NK-92 (cell line): ENCODE data around the gene DNAAF9.

Experiments used
- DNase-seq: peaks from one replicate; lab custom pipeline; 2025; ENCODE audit not compliant: unreplicated experiment; lab: John Stamatoyannopoulos, UW

DNAAF9 gene

DNA sequence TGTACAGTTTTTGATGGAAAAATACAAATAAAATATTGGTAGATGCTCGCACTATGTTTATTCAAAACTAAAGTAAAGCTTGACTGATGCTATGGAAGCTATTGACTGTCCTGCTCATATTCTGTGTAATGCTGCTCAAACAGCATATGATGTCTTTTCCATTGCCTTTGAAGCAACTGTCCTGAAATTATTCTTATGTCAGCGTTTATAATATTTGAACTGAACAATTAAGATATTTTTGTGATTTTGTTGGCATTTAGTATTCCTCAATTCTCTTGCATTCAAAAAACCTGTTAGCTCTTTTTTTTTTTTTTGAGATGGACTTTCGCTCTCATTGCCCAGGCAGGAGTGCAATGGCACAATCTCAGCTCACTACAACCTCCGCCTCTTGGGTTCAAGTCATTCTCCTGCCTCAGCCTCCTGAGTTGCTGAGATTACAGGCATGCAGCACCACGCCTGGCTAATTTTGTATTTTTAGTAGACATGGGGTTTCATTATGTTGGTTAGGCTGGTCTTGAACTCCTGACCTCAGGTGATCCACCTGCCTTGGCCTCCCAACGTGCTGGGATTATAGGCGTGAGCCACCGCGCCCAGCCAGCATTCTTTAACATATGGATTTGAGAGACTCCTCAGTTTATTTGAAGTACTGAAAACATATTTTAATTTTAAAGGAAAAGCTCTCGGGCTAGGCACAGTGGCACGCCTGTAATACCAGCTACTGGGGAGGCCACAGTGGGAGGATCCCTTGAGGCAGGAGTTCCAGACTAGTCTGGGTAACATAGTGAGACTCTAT lies 5.3 kb upstream of the DNAAF9 start:
- no peak for DNase-seq

DNA sequence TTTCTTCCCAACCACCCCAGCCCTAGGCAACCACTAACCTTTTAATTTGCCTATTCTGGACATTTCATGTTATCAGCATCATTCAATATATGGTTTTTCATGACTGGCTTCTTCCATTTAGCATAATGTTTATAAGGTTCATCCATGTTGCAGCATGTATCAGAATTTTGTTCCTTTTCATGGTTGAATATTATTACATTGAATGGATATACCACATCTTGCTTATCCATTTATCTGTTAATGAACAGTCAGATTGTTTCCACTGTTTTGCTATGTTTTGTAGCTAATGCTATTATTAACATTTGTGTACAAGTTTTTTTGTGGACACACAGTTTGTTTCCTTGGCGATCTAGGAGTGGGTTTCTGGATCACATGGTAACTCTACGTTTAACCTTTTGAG lies 3.0 kb upstream of the DNAAF9 start:
- DNase-seq = no peak

DNA sequence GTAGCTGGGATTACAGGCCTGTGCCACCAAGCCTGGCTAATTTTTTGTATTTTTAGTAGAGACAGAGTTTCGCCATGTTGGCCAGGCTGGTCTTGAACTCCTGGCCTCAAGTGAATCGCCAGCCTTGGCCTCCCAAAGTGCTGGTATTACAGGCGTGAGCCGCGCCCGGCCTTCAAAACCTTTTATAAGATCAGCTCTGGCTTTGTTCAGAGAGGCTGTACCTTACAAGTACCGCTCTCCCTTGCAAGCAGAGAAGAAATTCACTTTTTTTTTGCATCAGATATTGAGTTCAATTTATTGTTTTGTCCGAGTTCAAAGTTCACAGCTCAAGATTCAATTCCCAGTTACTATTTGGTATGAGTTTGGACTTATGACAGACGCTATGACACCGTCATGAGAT lies 1.9 kb upstream of the DNAAF9 start:
- no peak for DNase-seq

DNA sequence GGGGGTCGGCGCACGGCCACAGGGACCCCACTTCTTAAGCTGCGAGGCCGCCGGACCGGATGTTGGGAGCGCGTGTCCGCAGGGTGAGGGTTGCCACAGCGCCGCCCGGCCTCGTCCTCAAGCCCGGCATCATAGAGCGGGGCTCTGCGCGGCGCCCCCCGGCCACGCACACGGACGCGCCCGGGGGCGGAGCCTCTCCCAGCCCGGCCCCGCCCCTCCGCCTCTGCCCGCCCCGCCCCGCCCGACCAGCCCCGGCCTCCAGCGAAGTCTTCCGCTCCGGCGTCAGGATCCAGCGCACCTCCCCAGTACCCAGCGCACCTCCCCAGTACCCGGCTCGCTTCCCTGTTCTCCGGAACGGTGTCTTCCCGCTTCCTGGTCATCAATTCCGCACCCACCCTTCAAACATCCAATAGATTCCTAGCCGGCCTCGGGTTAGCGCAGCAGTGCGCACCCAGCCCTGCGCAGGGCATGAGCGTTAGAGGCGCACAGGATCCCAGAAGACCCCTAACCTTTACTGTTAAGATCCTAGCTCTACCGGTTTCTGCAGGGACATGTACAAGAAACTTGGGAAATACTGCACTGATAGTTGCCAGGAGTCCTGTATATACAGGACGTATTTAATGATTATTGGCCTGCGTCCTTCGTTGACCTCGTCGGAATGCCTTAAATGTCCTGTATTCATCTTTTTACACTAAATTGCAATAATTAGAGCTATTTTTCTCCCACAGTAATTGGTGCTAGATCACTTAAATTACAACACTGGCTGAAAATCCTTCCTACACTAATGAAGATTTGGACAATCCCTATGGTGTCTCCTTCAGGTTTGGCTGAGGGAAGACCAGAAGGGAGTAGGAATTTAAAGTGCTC lies 535 bp upstream of the DNAAF9 start:
- DNase-seq = no peak

DNA sequence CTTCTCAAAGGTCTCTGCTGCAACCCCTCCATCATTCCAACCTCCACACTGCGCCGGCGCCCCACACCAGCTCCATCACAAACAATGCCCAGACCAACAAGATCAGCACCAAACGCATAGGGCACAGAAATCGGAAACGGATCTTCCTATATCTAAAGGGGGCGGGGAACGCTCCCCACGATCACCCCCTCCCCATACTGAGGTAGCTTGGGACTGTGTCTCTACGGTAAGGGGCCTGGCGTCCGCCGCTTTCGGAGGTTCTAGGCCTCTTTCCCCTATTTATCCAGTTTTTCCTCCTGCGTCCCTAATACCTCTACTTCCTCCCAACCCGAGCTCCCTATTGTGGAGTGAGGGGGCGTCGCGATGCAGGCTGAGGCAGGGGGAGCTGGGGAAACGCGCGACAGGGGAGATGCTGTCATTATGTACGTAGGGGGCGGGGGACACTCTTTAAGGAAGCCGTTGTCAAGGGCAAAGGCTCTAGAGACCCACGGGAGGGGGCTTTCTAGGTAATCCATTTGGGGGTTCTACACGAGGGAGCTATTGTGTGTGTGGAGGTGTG lies 909 bp downstream of the DNAAF9 start:
- DNase-seq = no peak

DNA sequence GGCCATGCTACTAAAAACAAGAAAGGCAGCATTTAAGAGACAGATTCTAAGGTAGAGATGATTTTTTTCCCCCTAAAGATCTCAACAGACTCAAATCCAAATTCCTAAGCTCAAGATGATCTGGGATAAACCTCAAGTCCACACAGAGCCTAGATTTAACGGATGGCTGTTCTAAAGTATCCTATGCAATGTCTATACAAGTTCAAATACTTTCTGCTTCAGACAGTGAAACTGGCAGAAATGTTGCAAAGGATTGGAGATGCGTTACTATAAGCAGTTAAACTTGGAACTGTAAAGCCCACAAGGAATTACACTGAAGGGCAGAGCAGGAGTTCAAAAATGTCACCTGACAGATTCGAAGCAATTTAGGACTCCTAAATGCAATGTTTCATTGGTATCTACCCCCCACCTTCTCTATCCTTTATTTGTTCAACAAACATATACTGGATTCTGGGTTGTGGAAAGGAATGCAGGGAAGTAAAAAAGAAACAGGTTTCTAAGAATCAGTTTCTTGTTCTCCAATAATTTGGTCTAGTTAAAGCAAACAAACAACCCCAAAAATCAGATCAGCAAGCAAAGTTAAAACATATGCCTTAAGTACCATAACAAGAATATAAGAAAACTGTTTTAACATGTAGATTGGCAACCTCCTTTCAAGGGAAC lies 1.6 kb downstream of the DNAAF9 start:
- DNase-seq = no peak

DNA sequence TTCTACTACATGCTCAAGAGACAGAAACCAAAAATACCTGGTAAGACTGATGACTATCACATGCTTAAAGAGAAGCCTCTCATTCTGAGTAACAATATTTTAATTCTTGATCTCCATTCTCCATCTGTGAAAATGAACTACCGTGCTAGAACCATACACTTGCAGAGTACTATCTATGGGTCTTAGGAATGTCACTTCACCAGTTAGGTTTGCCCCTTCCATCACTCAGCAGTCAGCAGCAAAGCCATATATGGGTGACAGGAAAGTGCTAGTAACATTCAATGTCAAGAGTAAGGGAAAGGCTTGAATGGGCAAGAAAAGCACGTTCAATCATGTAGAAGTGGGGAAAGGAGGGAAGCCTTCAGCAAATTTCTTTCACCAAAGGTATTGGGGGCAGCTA lies 2.3 kb downstream of the DNAAF9 start:
- no peak for DNase-seq

DNA sequence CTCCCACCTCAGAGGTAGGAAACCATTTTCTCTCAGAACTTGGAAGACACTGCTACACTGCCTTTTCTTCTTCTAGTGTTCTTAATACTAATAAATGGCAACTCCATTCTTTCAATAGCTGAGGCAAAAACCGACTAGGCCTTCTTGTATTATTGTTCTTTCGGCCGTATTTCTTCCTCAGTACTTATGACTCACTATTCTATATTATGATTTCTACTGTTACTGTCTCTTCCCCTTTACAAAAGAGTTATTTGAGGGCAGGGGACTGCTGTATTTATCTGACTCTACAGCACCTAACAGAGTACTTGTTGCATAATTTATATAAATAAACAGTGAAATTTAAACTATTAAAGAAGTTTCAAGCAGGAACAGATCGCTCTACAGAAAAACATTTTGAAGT lies 3.1 kb downstream of the DNAAF9 start:
- no peak for DNase-seq

DNA sequence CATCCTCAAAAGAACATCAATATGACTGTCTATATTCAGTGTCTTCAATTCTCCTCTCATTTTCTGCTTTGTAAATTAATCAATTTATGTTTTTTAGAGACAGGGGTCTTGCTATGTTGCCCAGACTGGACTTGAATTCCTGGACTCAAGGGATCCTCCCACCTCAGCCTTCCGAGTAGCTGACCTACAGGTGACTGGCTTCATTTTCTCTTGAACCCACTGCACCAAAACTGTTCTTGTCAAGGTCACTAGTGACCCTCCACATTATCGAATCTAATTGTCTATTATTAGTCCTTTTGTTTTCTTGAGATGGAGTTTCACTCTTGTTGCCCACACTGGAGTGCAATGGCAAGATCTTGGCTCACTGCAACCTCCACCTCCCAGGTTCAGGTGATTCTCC lies 3.7 kb downstream of the DNAAF9 start:
- no peak for DNase-seq

DNA sequence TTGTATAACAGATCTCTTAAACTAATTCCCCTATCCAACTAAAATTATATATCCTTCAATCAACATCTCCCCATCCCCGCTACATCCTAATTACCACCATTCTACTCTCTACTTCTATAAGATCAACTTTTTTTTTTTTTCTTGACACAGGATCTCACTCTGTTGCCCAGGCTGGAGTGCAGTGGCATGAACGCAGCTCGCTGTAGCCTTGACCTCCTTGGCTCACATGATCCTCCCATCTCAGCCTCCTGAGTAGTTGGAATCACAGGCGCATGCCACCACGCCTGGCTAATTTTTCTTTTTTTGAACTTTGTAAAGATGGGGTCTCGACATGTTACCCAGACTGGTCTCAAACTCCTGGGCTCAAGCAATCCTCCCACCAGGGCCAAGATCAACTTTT lies 5.0 kb downstream of the DNAAF9 start:
- DNase-seq = no peak

DNA sequence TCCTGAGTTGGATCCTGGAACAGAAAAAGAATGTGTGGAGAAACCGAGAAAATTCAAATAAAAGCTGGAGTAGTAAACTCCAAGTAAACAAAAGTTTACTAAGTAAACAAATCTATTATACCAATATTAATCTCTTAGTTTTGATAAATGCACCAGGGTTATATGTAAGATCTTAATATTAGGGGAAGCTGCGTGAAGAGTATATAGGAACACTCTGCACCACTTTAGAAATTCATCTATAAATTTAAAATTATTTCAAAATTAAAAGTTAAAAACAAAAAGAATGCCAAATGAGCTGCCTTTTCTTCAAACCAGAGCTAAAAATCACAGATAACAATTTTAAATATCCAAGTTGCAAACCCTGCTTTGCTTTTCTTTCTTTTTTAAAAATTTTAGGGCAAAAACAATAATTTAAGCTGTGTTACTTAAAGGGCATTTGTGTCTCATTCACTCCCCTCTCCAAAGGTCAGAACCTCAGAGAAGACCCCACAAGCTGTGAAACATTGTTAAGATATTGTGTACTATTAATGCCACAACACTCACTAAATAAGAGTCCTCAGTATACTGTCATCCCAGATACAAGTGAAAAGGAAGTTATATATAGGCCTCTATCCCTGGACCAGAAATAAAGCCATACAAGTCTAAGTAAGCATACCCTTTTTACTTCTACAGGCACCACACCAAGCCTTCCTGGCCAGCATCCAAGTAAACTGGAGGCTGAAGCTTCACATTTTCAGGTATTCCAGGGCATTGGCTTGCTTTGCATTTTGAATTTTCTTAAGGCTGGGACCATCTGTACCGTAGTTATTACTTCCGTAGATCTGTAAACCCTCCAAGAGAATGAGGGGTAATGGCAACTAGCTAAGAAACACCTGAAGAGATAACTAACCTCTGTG lies 7.0 kb downstream of the DNAAF9 start:
- DNase-seq = no peak

DNA sequence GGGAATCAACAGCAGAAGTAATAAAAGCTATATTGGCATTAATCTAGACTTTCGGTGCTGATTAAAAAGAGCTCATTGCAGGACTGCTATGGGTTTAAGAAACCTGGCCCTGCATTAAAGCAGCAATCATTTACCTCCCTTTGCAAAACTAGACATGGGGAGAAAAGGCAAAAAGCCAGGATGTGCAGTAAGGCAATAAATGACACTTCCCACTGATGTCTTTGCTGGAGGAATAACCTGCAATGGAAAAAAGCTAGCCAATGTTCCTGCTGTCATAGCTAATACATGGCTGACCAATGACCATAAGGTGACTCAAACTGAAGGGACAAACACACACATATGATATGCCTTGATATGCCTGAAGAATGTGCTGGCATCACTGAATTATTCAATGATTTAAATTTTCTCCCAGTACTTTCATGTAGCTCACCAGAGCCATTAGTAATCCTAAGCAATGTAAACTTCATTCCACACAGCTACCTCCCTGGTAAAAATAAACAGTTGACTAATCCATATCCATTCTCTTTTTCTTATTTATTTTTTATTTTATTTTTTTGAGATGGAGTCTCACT lies 8.7 kb downstream of the DNAAF9 start:
- DNase-seq = no peak

DNA sequence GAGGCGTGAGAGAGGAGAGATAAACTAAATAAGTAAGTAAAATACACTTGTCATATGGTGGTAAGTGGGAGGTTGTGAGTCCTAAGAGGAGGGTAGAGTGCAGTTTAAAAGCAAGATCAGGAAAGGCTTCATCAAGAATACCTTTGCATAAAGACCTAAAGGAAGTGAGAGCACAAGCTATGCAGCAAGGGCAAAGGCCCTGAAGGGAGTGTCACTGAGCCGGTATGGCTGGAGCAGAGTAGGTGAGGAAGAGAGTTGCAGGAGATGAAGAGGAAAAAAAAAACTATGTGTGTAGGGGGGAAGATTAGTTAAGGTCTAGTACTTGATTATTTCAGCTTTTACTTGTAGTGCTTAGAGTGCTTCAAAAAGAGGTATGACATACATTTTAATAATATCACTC lies 11.0 kb downstream of the DNAAF9 start:
- DNase-seq = no peak

DNA sequence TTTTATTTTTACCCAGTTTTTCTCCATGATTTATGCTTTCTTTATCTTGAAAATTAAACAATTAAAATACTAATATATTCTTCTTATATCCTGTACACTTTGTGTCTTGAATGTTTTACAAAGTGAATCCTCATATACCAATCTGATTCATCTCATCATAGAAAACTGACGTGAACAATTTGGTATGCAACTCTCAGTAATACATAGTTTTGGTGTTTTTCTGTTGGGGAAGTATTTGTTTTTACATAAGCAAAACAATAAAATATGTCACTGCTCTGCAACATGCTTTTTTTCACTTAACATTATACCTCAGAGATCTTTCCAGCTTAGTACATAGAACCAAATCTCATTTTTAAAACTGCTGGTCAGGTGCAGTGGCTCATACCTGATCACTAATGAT lies 14.7 kb downstream of the DNAAF9 start:
- no peak for DNase-seq

DNA sequence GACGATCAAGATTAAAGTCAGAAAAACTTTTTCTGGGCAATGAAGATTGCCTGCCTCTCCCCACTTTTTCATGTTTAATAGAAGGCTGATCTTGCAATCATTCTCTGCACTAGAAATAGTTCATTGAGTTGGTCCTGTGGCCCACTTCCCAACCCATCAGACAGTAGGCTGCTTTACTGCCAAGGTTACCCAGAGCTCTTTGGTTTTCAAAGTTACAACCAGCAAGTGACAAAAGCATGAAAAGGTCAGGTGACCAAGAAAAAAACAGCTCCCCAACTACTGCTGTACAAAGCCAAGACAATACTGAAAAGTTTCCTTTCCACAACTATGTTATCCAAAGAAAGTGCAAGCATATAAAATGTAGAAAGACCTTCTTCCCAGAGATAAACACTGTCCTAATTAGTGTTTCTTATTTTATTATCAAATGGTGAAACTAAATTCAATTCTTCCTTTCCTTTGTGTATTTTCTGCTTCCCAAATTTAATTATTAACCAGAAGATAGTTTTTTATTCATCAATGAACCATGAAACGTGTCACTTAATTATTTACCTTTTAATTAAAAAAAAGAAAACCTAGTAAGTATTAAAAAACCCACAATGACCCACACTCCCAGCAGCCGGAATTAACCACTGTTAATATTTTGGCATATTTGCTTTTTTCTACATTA lies 16.6 kb downstream of the DNAAF9 start:
- DNase-seq = no peak

DNA sequence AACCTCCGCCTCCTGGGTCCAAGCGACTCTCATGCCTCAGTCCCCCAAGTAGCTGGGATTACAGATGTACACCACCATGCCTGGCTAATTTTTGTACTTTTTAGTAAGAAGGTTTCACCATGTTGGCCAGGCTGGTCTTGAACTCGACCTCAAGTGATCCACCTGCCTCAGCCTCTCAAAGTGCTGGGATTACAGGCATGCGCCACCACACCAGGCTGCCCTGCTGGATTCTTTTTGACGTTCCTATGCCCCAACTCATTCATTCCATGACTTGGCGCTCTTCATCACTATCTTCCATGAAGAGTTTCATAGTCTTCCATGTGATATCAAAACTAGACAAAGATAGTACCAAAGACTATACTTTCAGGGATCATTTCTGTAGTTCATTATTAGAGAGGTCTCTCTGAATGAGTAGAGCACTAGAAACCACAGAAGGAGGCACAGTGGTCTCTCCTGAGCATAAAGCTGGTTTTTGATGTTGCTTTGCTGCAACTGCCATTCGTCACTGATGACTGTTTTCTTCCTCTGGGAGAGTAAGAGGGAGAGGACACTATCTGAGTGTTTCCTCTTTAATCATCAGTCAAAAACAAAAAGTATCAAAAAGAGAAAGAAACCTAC lies 23.5 kb downstream of the DNAAF9 start:
- no peak for DNase-seq

DNA sequence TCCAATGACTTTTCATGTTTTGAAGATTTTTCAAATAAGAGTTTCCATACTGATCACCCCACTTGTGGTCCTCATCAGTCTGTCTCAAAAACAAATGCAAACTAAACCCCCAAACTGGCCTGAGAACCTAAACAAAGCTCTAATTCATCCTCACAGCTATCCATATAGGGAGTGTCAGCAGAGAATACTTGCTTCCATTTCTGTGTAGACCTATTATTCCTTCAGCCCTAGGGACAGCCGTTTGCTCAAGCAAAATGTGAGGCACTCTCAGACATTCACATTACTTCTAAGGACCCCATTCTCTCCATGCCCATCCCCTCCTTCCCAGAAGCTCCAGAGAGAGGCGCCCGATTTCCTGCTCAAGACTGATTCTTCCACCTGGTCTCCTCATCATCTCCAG lies 24.6 kb downstream of the DNAAF9 start:
- DNase-seq = no peak

DNA sequence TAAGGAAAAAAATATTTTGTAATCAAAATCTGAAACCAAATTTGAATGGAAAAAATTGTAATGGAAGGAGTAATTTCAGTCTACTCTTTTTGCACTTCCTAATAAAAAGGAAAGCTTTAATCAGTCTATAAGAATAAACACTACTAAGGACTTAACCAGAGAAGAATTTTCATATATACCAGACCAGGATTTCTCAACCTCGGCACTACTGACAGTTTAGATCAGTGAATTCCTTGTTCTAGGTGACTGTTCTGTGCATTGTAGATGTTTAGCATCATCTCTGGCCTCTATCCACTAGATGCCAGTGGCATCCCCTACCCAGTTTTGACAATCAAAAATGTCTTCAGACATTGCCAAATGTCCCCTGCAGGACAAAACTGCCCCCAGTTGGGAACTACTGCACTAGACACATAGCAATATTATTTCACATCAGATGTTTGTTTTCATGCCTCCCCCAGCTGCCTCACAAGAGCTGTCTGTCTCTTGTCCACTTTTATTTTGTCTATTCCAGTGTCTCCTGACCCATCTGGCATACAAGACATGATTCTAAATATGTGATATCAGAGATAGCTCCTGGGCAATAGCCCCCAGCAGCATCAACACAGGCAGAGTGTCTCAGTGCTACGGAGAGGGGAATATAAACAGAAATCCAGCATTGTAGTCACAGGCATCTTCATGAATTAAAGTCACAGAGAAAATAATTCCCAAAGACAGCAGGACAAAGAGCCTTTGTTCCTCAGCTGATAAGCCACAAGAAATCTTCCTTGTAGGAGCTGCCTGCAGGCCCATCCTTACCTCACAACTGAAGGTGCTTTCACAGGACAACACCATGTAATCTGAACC lies 27.0 kb downstream of the DNAAF9 start:
- DNase-seq = no peak
